H9 (cell line): Measurements from ENCODE around the gene TTC7B. TPM values are rescaled to one million over a fixed set of nuclear protein-coding genes. Genes with fewer than 3 reads are reported as not detected.

ENCODE experiments used
- DNase-seq: peaks from one replicate; pipeline ENCODE4 v3.0.0-alpha.2; 2017
- H2AFZ ChIP-seq: one replicate; pipeline ENCODE4 v1.6.1; 2013; ENCODE audit warnings: mild to moderate bottlenecking, low read length, control low read depth, moderate library complexity
- H2AK5ac ChIP-seq: 2 replicates; pipeline ENCODE4 v1.6.1; 2013; ENCODE audit warnings: low read length, control low read depth, mixed read lengths; ENCODE audit not compliant: insufficient read length
- H2BK120ac ChIP-seq: one replicate; pipeline ENCODE4 v1.6.1; 2013; ENCODE audit warnings: low read depth, mild to moderate bottlenecking, low read length, control low read depth, inconsistent platforms; ENCODE audit not compliant: poor library complexity, severe bottlenecking
- H2BK12ac ChIP-seq: 2 replicates; pipeline ENCODE4 v1.6.1; 2013; ENCODE audit warnings: low read length, control low read depth, mixed read lengths, low read depth; ENCODE audit not compliant: insufficient read length
- H2BK15ac ChIP-seq: 2 replicates; pipeline ENCODE4 v1.6.1; 2013; ENCODE audit warnings: low read depth, low read length, control low read depth
- H2BK20ac ChIP-seq: one replicate; pipeline ENCODE4 v1.6.1; 2013; ENCODE audit warnings: low read depth, mild to moderate bottlenecking, low read length, control low read depth, inconsistent platforms; ENCODE audit not compliant: poor library complexity, severe bottlenecking
- H2BK5ac ChIP-seq: 2 replicates; pipeline ENCODE4 v1.6.1; 2013; ENCODE audit warnings: low read length, control low read depth, mixed read lengths; ENCODE audit not compliant: insufficient read length
- H3K14ac ChIP-seq: 2 replicates; pipeline ENCODE4 v1.6.1; 2013; ENCODE audit warnings: low read length, control low read depth; ENCODE audit not compliant: insufficient read depth
- H3K18ac ChIP-seq: 2 replicates; pipeline ENCODE4 v1.6.1; 2013; ENCODE audit warnings: low read depth, mild to moderate bottlenecking, mixed read lengths, low read length, control low read depth; ENCODE audit not compliant: insufficient read length
- H3K23ac ChIP-seq: 2 replicates; pipeline ENCODE4 v1.6.1; 2013; ENCODE audit warnings: low read length, control low read depth, mixed read lengths, low read depth; ENCODE audit not compliant: insufficient read length
- H3K23me2 ChIP-seq: 2 replicates; pipeline ENCODE4 v1.6.1; 2013; ENCODE audit warnings: low read depth, mild to moderate bottlenecking, mixed read lengths, low read length, control low read depth; ENCODE audit not compliant: insufficient read length, poor library complexity, severe bottlenecking
- H3K27ac ChIP-seq: 2 replicates; pipeline ENCODE4 v1.5.1; 2013; ENCODE audit warnings: low read length, control low read depth, mixed read lengths, low read depth; ENCODE audit not compliant: insufficient read length
- H3K27me3 ChIP-seq: 2 replicates; pipeline ENCODE4 v1.6.1; 2013; ENCODE audit warnings: low read length, control low read depth, inconsistent platforms; ENCODE audit not compliant: insufficient read depth
- H3K4ac ChIP-seq: 2 replicates; pipeline ENCODE4 v1.6.1; 2013; ENCODE audit warnings: low read depth, mild to moderate bottlenecking, control low read depth, inconsistent platforms, low read length, moderate library complexity
- H3K4me1 ChIP-seq: 2 replicates; pipeline ENCODE4 v1.6.1; 2013; ENCODE audit warnings: low read length, control low read depth, inconsistent platforms; ENCODE audit not compliant: insufficient read depth
- H3K4me2 ChIP-seq: 2 replicates; pipeline ENCODE4 v1.6.1; 2013; ENCODE audit warnings: low read length, control low read depth, mixed read lengths; ENCODE audit not compliant: insufficient read length, insufficient read depth
- H3K56ac ChIP-seq: 2 replicates; pipeline ENCODE4 v1.6.1; 2013; ENCODE audit warnings: low read depth, mild to moderate bottlenecking, mixed read lengths, low read length, control low read depth; ENCODE audit not compliant: insufficient read length
- H3K79me1 ChIP-seq: 2 replicates; pipeline ENCODE4 v1.6.1; 2013; ENCODE audit warnings: low read depth, mild to moderate bottlenecking, moderate library complexity, low read length, control low read depth, inconsistent platforms; ENCODE audit not compliant: insufficient read depth, poor library complexity, severe bottlenecking
- H3K79me2 ChIP-seq: 2 replicates; pipeline ENCODE4 v1.6.1; 2013; ENCODE audit warnings: low read length, control low read depth, inconsistent platforms; ENCODE audit not compliant: insufficient read depth
- H3K9ac ChIP-seq: 2 replicates; pipeline ENCODE4 v1.6.1; 2013; ENCODE audit warnings: low read length, control low read depth, mixed read lengths; ENCODE audit not compliant: insufficient read length; ENCODE audit errors: extremely low read depth
- H3K9me3 ChIP-seq: one replicate; pipeline ENCODE4 v1.6.1; 2013; ENCODE audit warnings: low read depth, low read length, inconsistent platforms; ENCODE audit not compliant: control insufficient read depth
- H3T11ph ChIP-seq: one replicate; pipeline ENCODE4 v1.6.1; 2013; ENCODE audit warnings: mild to moderate bottlenecking, low read length, control low read depth, inconsistent platforms
- H4K20me1 ChIP-seq: one replicate; pipeline ENCODE4 v1.6.1; 2013; ENCODE audit not compliant: control insufficient read depth, insufficient read length, insufficient read depth
- H4K5ac ChIP-seq: 2 replicates; pipeline ENCODE4 v1.6.1; 2013; ENCODE audit warnings: low read depth, mild to moderate bottlenecking, mixed read lengths, low read length, control low read depth; ENCODE audit not compliant: insufficient read length
- H4K8ac ChIP-seq: replicated peaks from 2 replicates; pipeline ENCODE4 v1.6.1; 2013; ENCODE audit warnings: low read length, control low read depth, mixed read lengths, low read depth; ENCODE audit not compliant: insufficient read length
- H4K91ac ChIP-seq: 2 replicates; pipeline ENCODE4 v1.6.1; 2013; ENCODE audit warnings: low read depth, mild to moderate bottlenecking, moderate library complexity, mixed read lengths, low read length, control low read depth; ENCODE audit not compliant: insufficient read length
- H3K27ac Mint-ChIP-seq, 3 experiments: 2 replicates in 2 of 3; 3 replicates in 1 of 3; pipeline ENCODE4 v1.8.0; 2020 to 2021; ENCODE audit warnings: mixed read lengths in 3 of 3, mild to moderate bottlenecking in 1 of 3, moderate library complexity in 1 of 3
- H3K27me3 Mint-ChIP-seq: 2 replicates; pipeline ENCODE4 v1.8.0; 2021; ENCODE audit warnings: low read depth, mild to moderate bottlenecking, moderate library complexity, mixed read lengths
- H3K36me3 Mint-ChIP-seq, 3 experiments: 2 replicates in 2 of 3; 3 replicates in 1 of 3; pipeline ENCODE4 v1.8.0; 2020 to 2021; ENCODE audit warnings: low read depth in 3 of 3, mixed read lengths in 3 of 3; ENCODE audit not compliant: insufficient read depth in 1 of 3
- H3K4me1 Mint-ChIP-seq, 2 experiments: 2 replicates each; pipeline ENCODE4 v1.8.0; 2020; ENCODE audit warnings: mixed read lengths in 2 of 2
- H3K4me3 Mint-ChIP-seq, 2 experiments: 2 replicates in 1 of 2; 3 replicates in 1 of 2; pipeline ENCODE4 v1.8.0; 2020 to 2021; ENCODE audit warnings: mild to moderate bottlenecking in 2 of 2, mixed read lengths in 2 of 2, moderate library complexity in 1 of 2
- H3K9me3 Mint-ChIP-seq, 2 experiments: 2 replicates in 1 of 2; 3 replicates in 1 of 2; pipeline ENCODE4 v1.8.0; 2020; ENCODE audit warnings: mild to moderate bottlenecking in 2 of 2, mixed read lengths in 2 of 2, moderate library complexity in 1 of 2
- WGBS: extraction: QIAGEN DNeasy Blood & Tissue Kit; methylation state at CpG from one replicate; pipeline ENCODE4 v1.1.7; 2013; ENCODE audit warnings: missing lambda C conversion rate, low lambda C conversion rate, mixed read lengths; ENCODE audit not compliant: insufficient read length; ENCODE audit errors: extremely low coverage; 5-methylcytosine and 5-hydroxymethylcytosine counted together
- total RNA-seq: library from RNA; stranded (reverse); gene quantifications from 2 replicates; pipeline ENCODE4 v1.2.1, GENCODE V29; 2021
- TF ChIP-seq, protein P1 (sequence below): fragments of 200-600 bp; sonication (generic); conservative IDR thresholded peaks from 3 replicates; pipeline ENCODE4 v1.8.0; 2021; ENCODE audit warnings: antibody characterized with exemption, mild to moderate bottlenecking

Gene TTC7B
- total RNA-seq, 1 experiment from 2014 or later, result 33.7 TPM

DNA sequence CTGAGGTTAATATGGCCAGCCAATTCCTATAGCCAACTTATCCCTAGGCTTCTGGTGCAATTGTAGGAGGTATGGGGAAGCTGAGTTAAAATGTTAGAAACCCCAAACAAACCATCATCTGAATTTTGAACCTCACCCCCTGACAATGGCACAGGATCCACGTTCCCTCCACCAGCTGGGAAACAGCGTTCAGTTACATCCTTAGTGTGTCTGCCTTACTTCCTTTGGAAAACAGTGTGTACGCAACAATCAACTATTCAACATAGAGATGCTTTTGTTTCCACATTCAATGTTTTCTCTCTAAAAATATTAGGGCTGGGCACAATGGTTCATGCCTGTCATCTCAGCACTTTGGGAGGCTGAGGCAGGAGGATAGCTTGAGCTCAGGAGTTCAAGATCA lies 203.4 kb downstream of the TTC7B start:
- H3K4me2 ChIP-seq, result no peak overlapping the region
- Mint-ChIP-seq H3K27me3 (no peaks in the 10 kb centered on the region), H3K4me3 (no peak overlapping the region), H3K27ac (no peak overlapping the region), H3K36me3 (no peaks in the 10 kb centered on the region; a peak in 1 of 7 replicates), H3K4me1 (peaks cover 31 to 43% of the 10 kb centered on the region in 2 experiments), H3K9me3 (no peaks in the 10 kb centered on the region)
- H3K9ac ChIP-seq, result no peak overlapping the region
- no peak overlapping the region for H3K27ac ChIP-seq
- no peak overlapping the region for H2BK5ac ChIP-seq
- no peak overlapping the region for H2AK5ac ChIP-seq
- H2BK15ac ChIP-seq, result no peak overlapping the region
- H3K79me2 ChIP-seq, result no peaks in the 10 kb centered on the region
- WGBS, result no CpG with 5 or more reads among the region's 3 CpGs
- H2BK120ac ChIP-seq, result no peak overlapping the region
- no peak overlapping the region for H4K91ac ChIP-seq
- H4K20me1 ChIP-seq, result no peaks in the 10 kb centered on the region
- peaks cover 3% of the 10 kb centered on the region; the same call in 1 of the 2 replicates for H3K4me1 ChIP-seq
- no peak overlapping the region for H2BK12ac ChIP-seq
- H3K79me1 ChIP-seq, result no peaks in the 10 kb centered on the region
- no peak overlapping the region for H3K56ac ChIP-seq
- H3K23me2 ChIP-seq, result no peaks in the 10 kb centered on the region
- H3K14ac ChIP-seq, result no peak overlapping the region
- H3K4ac ChIP-seq, result no peak overlapping the region
- no peak overlapping the region for H3T11ph ChIP-seq
- H3K9me3 ChIP-seq, result no peaks in the 10 kb centered on the region
- H2AFZ ChIP-seq, result no peak overlapping the region
- no peak overlapping the region for H4K8ac ChIP-seq
- TF ChIP-seq, protein P1, sequence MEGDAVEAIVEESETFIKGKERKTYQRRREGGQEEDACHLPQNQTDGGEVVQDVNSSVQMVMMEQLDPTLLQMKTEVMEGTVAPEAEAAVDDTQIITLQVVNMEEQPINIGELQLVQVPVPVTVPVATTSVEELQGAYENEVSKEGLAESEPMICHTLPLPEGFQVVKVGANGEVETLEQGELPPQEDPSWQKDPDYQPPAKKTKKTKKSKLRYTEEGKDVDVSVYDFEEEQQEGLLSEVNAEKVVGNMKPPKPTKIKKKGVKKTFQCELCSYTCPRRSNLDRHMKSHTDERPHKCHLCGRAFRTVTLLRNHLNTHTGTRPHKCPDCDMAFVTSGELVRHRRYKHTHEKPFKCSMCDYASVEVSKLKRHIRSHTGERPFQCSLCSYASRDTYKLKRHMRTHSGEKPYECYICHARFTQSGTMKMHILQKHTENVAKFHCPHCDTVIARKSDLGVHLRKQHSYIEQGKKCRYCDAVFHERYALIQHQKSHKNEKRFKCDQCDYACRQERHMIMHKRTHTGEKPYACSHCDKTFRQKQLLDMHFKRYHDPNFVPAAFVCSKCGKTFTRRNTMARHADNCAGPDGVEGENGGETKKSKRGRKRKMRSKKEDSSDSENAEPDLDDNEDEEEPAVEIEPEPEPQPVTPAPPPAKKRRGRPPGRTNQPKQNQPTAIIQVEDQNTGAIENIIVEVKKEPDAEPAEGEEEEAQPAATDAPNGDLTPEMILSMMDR, result no peak
- H3K27me3 ChIP-seq, result no peaks in the 10 kb centered on the region
- no peak for DNase-seq
- no peak overlapping the region for H2BK20ac ChIP-seq
- no peak overlapping the region for H3K18ac ChIP-seq
- H4K5ac ChIP-seq, result no peak overlapping the region
- no peak overlapping the region for H3K23ac ChIP-seq
